HepG2 (cell line): Measurements from ENCODE around the gene ILKAP. TPM values are rescaled to one million over a fixed set of nuclear protein-coding genes. Genes with fewer than 3 reads are reported as not detected.

Source experiments
- ELF1 ChIP-seq: sonication (generic); formaldehyde crosslinking; IDR thresholded peaks from 2 replicates; pipeline ENCODE4 v1.4.0; 2020; ENCODE audit warnings: missing genetic modification reagents
- GATAD1 ChIP-seq: IDR thresholded peaks from 2 replicates; pipeline ENCODE4 v1.6.1; 2016; ENCODE audit warnings: missing genetic modification reagents, missing compliant biosample characterization
- HINFP ChIP-seq: sonication (generic); formaldehyde crosslinking; IDR thresholded peaks from 2 replicates; pipeline ENCODE4 v1.4.0; 2020; ENCODE audit warnings: low read depth, mild to moderate bottlenecking, missing genetic modification reagents
- MAFF ChIP-seq: IDR thresholded peaks from 2 replicates; pipeline ENCODE4 v1.6.1; 2011; ENCODE audit warnings: low read depth, low read length, improper control_type of control experiment
- MTF1 ChIP-seq: sonication (generic); formaldehyde crosslinking; IDR thresholded peaks from 2 replicates; pipeline ENCODE4 v1.5.0; 2020; ENCODE audit warnings: missing genetic modification reagents
- PCBP2 ChIP-seq: fragments of 200-400 bp; formaldehyde crosslinking; optimal IDR thresholded peaks from 2 replicates; pipeline ENCODE3; 2018; ENCODE audit warnings: low read length, low read depth; ENCODE audit not compliant: poor library complexity, severe bottlenecking
- PREB ChIP-seq: sonication (generic); formaldehyde crosslinking; IDR thresholded peaks from 2 replicates; pipeline ENCODE4 v1.4.0; 2020; ENCODE audit warnings: missing genetic modification reagents
- SOX13 ChIP-seq, 3 experiments: fragments of 450-650 bp in 1 of 3; sonication (generic) in 1 of 3; formaldehyde crosslinking in 1 of 3; IDR thresholded peaks in 2 of 3; conservative IDR thresholded peaks in 1 of 3; 2 replicates each; pipeline versions ENCODE4 v1.5.0 to v1.6.1; 2016 to 2020; ENCODE audit warnings: antibody characterized with exemption in 1 of 3, mild to moderate bottlenecking in 1 of 3, missing compliant biosample characterization in 1 of 3, missing genetic modification reagents in 1 of 3, moderate library complexity in 1 of 3
- SRSF9 ChIP-seq: fragments of 200-400 bp; formaldehyde crosslinking; IDR thresholded peaks from 2 replicates; pipeline ENCODE4 v1.6.1; 2018; ENCODE audit warnings: borderline replicate concordance, mild to moderate bottlenecking, low read depth, low read length; ENCODE audit not compliant: insufficient read depth, poor library complexity, severe bottlenecking
- TRIM24 ChIP-seq: sonication (generic); formaldehyde crosslinking; IDR thresholded peaks from 2 replicates; pipeline ENCODE4 v1.8.0; 2022; ENCODE audit warnings: mild to moderate bottlenecking, missing genetic modification reagents
- ZNF225 ChIP-seq: sonication (generic); formaldehyde crosslinking; IDR thresholded peaks from 2 replicates; pipeline ENCODE4 v1.4.0; 2020; ENCODE audit warnings: mild to moderate bottlenecking, missing genetic modification reagents
- ZNF263 ChIP-seq: sonication (generic); formaldehyde crosslinking; IDR thresholded peaks from 2 replicates; pipeline ENCODE4 v1.4.0; 2020; ENCODE audit warnings: missing genetic modification reagents
- ZNF512B ChIP-seq: sonication (generic); formaldehyde crosslinking; IDR thresholded peaks from 2 replicates; pipeline ENCODE4 v1.5.1; 2020; ENCODE audit warnings: missing genetic modification reagents, mild to moderate bottlenecking, borderline replicate concordance
- ZNF543 ChIP-seq: sonication (generic); formaldehyde crosslinking; IDR thresholded peaks from 2 replicates; pipeline ENCODE4 v1.4.0; 2020; ENCODE audit warnings: mild to moderate bottlenecking, missing genetic modification reagents
- ZNF562 ChIP-seq: sonication (generic); formaldehyde crosslinking; IDR thresholded peaks from 2 replicates; pipeline ENCODE4 v1.8.0; 2022; ENCODE audit warnings: missing genetic modification reagents, borderline replicate concordance
- ZNF605 ChIP-seq: sonication (generic); formaldehyde crosslinking; IDR thresholded peaks from 2 replicates; pipeline ENCODE4 v1.8.0; 2022; ENCODE audit warnings: mild to moderate bottlenecking, missing genetic modification reagents
- ZNF616 ChIP-seq: sonication (generic); formaldehyde crosslinking; IDR thresholded peaks from 2 replicates; pipeline ENCODE4 v1.5.0; 2020; ENCODE audit warnings: low read depth, mild to moderate bottlenecking, missing genetic modification reagents
- polyA plus RNA-seq, 8 experiments: library from polyadenylated mRNA; depleted of rRNA in 3 of 8; stranded (reverse) in 7 of 8; unstranded in 1 of 8; fragments of >200 nt; fragmentation: Illumina TruSeq in 4 of 8; extraction: Trizol in 4 of 8; gene quantifications; 2 replicates each; pipeline versions ENCODE4 v1.2.1 to v1.2.3, GENCODE V29; 2011 to 2016; ENCODE audit warnings: low read depth in 4 of 8, missing spikeins in 1 of 8, mixed read lengths in 1 of 8; ENCODE audit not compliant: insufficient read depth in 1 of 8
- total RNA-seq, 5 experiments: library from RNA; depleted of rRNA; stranded (reverse); fragments of >200 nt; fragmentation: Illumina TruSeq; extraction: Trizol; gene quantifications; 2 replicates each; pipeline ENCODE4 v1.2.3, GENCODE V29; 2016; ENCODE audit warnings: low read depth in 1 of 5
- TF ChIP-seq, protein P1 (sequence below): sonication (generic); formaldehyde crosslinking; IDR thresholded peaks from 2 replicates; pipeline ENCODE4 v1.4.0; 2020; ENCODE audit warnings: missing genetic modification reagents; ENCODE audit errors: not compliant biosample characterization
- TF ChIP-seq, protein P2 (sequence below): sonication (generic); formaldehyde crosslinking; IDR thresholded peaks from 2 replicates; pipeline ENCODE4 v1.4.0; 2020; ENCODE audit warnings: missing genetic modification reagents

ILKAP gene
- total and polyA plus RNA-seq, 2 of the 13 experiments (the other 11 are each of a cell fraction or from before 2014, with no cell fraction given) = 29.6 to 33.1 TPM

DNA sequence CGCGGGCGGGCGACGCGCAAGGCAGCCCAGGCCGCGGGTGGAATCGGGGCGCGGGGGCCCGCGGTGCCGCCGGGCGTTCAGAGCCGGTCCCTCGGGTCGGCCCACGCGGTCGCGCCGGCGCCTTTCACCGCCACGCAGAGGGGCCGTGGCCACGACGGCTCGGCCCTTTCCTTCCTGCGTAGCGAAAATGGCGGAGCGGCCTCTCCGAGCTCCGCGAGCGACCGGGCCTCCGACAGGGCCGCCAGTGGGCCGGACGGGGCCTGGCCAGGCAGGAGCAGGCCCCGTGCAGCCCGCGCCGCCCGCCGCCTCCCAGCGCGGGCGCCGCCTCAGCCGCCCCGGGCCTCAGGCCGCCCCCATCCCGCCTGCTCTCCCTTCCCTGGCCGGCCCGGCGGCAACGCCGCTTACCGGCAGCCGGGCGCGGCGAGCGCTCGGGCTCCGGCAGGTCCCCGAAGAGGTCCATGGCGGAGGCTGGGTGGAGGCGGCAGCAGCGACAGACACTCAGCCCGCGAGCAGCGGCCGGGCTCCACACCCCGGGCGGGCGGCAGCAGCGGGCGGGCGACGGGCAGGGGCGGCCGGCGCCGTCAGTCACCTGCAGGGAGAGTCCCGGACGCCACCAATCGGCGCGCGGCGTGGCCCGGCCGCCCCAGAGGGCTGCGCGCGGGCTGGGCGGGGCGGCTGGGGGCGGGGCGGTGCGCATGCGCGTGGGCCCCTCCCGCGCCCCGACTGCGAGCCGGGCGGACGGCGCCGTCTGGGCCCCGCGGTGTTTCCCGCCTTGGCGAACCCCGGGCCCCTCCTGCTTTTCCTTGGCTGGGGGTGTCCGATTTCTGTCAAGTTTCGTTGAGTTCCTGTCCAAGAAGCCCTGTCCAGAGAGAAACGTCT, at the start of gene ILKAP (continued):
- TF ChIP-seq ZNF263 (CRISPR knock-in tag) (0 out of 2 replicates have a peak, but pooled peaks have one; percentile 37), MTF1 (CRISPR knock-in tag) (no peak), ZNF616 (0 out of 2 replicates have a peak, but pooled peaks have one; percentile 35), ZNF543 (no peak), PCBP2 (no peak), ZNF605 (no peak), PREB (CRISPR knock-in tag) (no peak), MAFF (no peak), ZNF512B (no peak), TRIM24 (CRISPR knock-in tag) (no peak), SOX13 (IDR thresholded peaks at IDR 0.05) (no peak), SOX13 (CRISPR knock-in tag; conservative IDR thresholded peaks at IDR 0.05 in 1 of 2, IDR thresholded peaks at IDR 0.05 in 1 of 2) (no peak), ZNF225 (CRISPR knock-in tag) (no peak), ELF1 (CRISPR knock-in tag) (no peak; the same call in 1 of the 2 replicates), SRSF9 (no peak), ZNF562 (CRISPR knock-in tag) (no peak), HINFP (CRISPR knock-in tag) (0 out of 2 replicates have a peak, but pooled peaks have one; percentile 62), GATAD1 (CRISPR knock-in tag) (no peak; the same call in 1 of the 2 replicates)
- TF ChIP-seq, protein P1, sequence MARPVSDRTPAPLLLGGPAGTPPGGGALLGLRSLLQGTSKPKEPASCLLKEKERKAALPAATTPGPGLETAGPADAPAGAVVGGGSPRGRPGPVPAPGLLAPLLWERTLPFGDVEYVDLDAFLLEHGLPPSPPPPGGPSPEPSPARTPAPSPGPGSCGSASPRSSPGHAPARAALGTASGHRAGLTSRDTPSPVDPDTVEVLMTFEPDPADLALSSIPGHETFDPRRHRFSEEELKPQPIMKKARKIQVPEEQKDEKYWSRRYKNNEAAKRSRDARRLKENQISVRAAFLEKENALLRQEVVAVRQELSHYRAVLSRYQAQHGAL (CRISPR knock-in tag) = no peak
- TF ChIP-seq, protein P2, sequence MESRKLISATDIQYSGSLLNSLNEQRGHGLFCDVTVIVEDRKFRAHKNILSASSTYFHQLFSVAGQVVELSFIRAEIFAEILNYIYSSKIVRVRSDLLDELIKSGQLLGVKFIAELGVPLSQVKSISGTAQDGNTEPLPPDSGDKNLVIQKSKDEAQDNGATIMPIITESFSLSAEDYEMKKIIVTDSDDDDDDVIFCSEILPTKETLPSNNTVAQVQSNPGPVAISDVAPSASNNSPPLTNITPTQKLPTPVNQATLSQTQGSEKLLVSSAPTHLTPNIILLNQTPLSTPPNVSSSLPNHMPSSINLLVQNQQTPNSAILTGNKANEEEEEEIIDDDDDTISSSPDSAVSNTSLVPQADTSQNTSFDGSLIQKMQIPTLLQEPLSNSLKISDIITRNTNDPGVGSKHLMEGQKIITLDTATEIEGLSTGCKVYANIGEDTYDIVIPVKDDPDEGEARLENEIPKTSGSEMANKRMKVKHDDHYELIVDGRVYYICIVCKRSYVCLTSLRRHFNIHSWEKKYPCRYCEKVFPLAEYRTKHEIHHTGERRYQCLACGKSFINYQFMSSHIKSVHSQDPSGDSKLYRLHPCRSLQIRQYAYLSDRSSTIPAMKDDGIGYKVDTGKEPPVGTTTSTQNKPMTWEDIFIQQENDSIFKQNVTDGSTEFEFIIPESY (CRISPR knock-in tag) = no peak
